Liver (tissue), 9 donors: ENCODE data around the gene SULT1A2. TPM values are rescaled to one million over a fixed set of nuclear protein-coding genes. Genes with fewer than 3 reads are reported as not detected.

Experiments
- DNase-seq: peaks from one replicate; pipeline ENCODE4 v3.0.0-alpha.2; 2017; ENCODE audit warnings: low spot score
- H3K27ac ChIP-seq, 2 donors: one replicate each; pipeline ENCODE4 v1.7.0; 2013; ENCODE audit warnings: inconsistent platforms in 2 of 2, low read length in 2 of 2, control low read depth in 1 of 2, low read depth in 1 of 2, mild to moderate bottlenecking in 1 of 2
- H3K27me3 ChIP-seq, 4 donors: one replicate each; pipeline versions ENCODE4 v1.6.1 to v1.7.0; 2013; ENCODE audit warnings: low read length in 3 of 4, inconsistent platforms in 1 of 4, mild to moderate bottlenecking in 1 of 4, moderate library complexity in 1 of 4; ENCODE audit not compliant: control insufficient read depth in 4 of 4, insufficient read depth in 4 of 4
- H3K36me3 ChIP-seq, 4 donors: one replicate each; pipeline versions ENCODE4 v1.6.1 to v1.7.0; 2013; ENCODE audit warnings: low read length in 3 of 4, mild to moderate bottlenecking in 3 of 4, low read depth in 1 of 4, moderate library complexity in 1 of 4; ENCODE audit not compliant: control insufficient read depth in 4 of 4, insufficient read depth in 3 of 4
- H3K4me1 ChIP-seq, 4 donors: one replicate each; pipeline versions ENCODE4 v1.6.1 to v1.7.0; 2013; ENCODE audit warnings: low read length in 3 of 4, mild to moderate bottlenecking in 3 of 4, moderate library complexity in 1 of 4; ENCODE audit not compliant: control insufficient read depth in 4 of 4, insufficient read depth in 4 of 4
- H3K4me3 ChIP-seq, 3 donors: one replicate each; pipeline versions ENCODE4 v1.6.1 to v1.7.0; 2013; ENCODE audit warnings: low read length in 3 of 3, control low read depth in 1 of 3, low read depth in 1 of 3, mild to moderate bottlenecking in 1 of 3
- H3K9ac ChIP-seq, 2 donors: one replicate each; pipeline ENCODE4 v1.7.0; 2013; ENCODE audit warnings: low read length in 2 of 2, mild to moderate bottlenecking in 2 of 2, moderate library complexity in 2 of 2, control low read depth in 1 of 2, low read depth in 1 of 2
- H3K9me3 ChIP-seq, 4 donors: one replicate each; pipeline versions ENCODE4 v1.6.1 to v1.7.0; 2013; ENCODE audit warnings: low read length in 3 of 4; ENCODE audit not compliant: control insufficient read depth in 4 of 4
- EGR1 ChIP-seq, 2 donors: IDR thresholded peaks; 2 replicates each; pipeline ENCODE4 v1.6.1; 2016 to 2018; ENCODE audit warnings: antibody characterized with exemption in 2 of 2, low read depth in 2 of 2
- FOXA2 ChIP-seq: IDR thresholded peaks from 2 replicates; pipeline ENCODE4 v1.6.1; 2016; ENCODE audit warnings: antibody characterized with exemption
- GABPA ChIP-seq, 2 donors: IDR thresholded peaks in 1 of 2; conservative IDR thresholded peaks in 1 of 2; 2 replicates each; pipeline ENCODE4 v1.6.1; 2016; ENCODE audit warnings: antibody characterized with exemption in 2 of 2, mild to moderate bottlenecking in 1 of 2, moderate library complexity in 1 of 2
- HNF4A ChIP-seq, 2 donors: conservative IDR thresholded peaks; 2 replicates each; pipeline ENCODE4 v1.6.1; 2016; ENCODE audit warnings: antibody characterized with exemption in 2 of 2, mild to moderate bottlenecking in 2 of 2
- HNF4G ChIP-seq: IDR thresholded peaks from 2 replicates; pipeline ENCODE4 v1.6.1; 2016; ENCODE audit warnings: antibody characterized with exemption
- RXRA ChIP-seq, 2 donors: IDR thresholded peaks; 2 replicates each; pipeline ENCODE4 v1.6.1; 2017 to 2018; ENCODE audit warnings: antibody characterized with exemption in 2 of 2, mild to moderate bottlenecking in 1 of 2
- SP1 ChIP-seq: IDR thresholded peaks from 2 replicates; pipeline ENCODE4 v1.6.1; 2018; ENCODE audit warnings: antibody characterized with exemption, mild to moderate bottlenecking
- TAF1 ChIP-seq: conservative IDR thresholded peaks from 2 replicates; pipeline ENCODE4 v1.6.1; 2016; ENCODE audit warnings: antibody characterized with exemption, mild to moderate bottlenecking
- YY1 ChIP-seq: IDR thresholded peaks from 2 replicates; pipeline ENCODE4 v1.6.1; 2016; ENCODE audit warnings: antibody characterized with exemption, mild to moderate bottlenecking
- WGBS: extraction: QIAGEN DNeasy Blood & Tissue Kit; methylation state at CpG from one replicate; pipeline ENCODE4 v1.1.7; 2013; 5-methylcytosine and 5-hydroxymethylcytosine counted together
- polyA plus RNA-seq, 2 donors: library from polyadenylated mRNA; stranded (reverse) in 1 of 2; unstranded in 1 of 2; fragments of 200-250 nt in 1 of 2; fragments of >200 nt in 1 of 2; fragmentation: Nextera tagmentation in 1 of 2; extraction: Ambion mirVana in 1 of 2; gene quantifications; one replicate each; pipeline versions ENCODE4 v1.2.1 to v1.2.3, GENCODE V29; 2013 to 2015
- total RNA-seq, 2 donors: library from RNA; depleted of rRNA; stranded (reverse); fragments of >200 nt; gene quantifications; one replicate each; pipeline ENCODE4 v1.2.3, GENCODE V29; 2014
- TF ChIP-seq, protein P1 (sequence below): IDR thresholded peaks from 2 replicates; pipeline ENCODE4 v1.6.1; 2016; ENCODE audit warnings: antibody characterized with exemption
- TF ChIP-seq, protein P2 (sequence below): IDR thresholded peaks from 2 replicates; pipeline ENCODE4 v1.6.1; 2016; ENCODE audit warnings: antibody characterized with exemption, mild to moderate bottlenecking
- TF ChIP-seq, protein P3 (sequence below): IDR thresholded peaks from 2 replicates; pipeline ENCODE4 v1.6.1; 2016; ENCODE audit warnings: antibody characterized with exemption
- TF ChIP-seq, protein P4 (sequence below): fragments of 150-350 bp; IDR thresholded peaks from 2 replicates; pipeline ENCODE4 v1.5.1; 2017; ENCODE audit warnings: improper control_type of control experiment, low read depth, low read length; ENCODE audit not compliant: missing input control
- donor health status: healthy.
- donor health status: healthy.
- donor health status: healthy.
- donor health status: healthy.
- donor health status: healthy.

Gene SULT1A2
- total and polyA plus RNA-seq, 4 donors = 1.6 to 29.4 (median 14.9) TPM

DNA sequence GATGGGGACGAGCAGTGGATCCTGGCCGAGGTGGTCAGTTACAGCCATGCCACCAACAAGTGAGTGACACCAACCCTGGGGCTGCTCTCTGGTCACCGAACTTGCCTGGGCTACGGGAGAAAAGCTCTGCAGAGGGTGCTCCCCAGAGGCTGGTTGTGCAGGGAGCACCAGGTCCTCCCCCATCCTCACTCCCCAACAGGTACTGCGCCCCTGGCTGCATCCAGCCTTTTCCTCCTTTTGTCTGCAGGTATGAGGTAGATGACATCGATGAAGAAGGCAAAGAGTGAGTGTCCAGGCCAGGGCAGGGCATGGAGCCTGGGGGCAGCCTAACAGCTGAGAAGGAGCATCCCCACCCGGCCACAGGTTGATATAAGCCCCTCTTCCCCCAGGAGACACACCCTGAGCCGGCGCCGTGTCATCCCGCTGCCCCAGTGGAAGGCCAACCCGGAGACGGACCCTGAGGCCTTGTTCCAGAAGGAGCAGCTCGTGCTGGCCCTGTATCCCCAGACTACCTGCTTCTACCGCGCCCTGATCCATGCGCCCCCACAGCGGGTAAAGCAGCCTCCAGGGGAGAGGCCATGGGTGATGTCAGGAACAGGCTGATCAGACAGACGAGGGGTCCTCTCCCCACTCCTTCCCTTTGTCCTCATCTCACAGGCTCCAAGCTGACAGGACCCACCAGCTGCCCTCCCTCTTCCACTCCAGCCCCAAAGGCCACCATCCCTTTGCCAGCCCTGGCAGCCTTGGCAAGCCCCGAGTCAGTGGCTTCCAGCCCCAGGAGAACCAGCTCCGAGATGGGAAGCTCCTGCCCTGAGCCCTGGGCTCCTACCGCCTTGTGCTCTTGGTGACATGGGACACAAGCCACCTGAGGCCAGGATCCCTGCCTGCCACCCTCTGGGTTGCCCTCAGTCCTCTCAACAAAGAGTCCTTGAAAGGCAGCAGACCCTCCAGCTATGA, 6.2 kb downstream of the SULT1A2 start:
- TF ChIP-seq, protein P1, sequence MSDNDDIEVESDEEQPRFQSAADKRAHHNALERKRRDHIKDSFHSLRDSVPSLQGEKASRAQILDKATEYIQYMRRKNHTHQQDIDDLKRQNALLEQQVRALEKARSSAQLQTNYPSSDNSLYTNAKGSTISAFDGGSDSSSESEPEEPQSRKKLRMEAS = no peak
- TF ChIP-seq, protein P2, sequence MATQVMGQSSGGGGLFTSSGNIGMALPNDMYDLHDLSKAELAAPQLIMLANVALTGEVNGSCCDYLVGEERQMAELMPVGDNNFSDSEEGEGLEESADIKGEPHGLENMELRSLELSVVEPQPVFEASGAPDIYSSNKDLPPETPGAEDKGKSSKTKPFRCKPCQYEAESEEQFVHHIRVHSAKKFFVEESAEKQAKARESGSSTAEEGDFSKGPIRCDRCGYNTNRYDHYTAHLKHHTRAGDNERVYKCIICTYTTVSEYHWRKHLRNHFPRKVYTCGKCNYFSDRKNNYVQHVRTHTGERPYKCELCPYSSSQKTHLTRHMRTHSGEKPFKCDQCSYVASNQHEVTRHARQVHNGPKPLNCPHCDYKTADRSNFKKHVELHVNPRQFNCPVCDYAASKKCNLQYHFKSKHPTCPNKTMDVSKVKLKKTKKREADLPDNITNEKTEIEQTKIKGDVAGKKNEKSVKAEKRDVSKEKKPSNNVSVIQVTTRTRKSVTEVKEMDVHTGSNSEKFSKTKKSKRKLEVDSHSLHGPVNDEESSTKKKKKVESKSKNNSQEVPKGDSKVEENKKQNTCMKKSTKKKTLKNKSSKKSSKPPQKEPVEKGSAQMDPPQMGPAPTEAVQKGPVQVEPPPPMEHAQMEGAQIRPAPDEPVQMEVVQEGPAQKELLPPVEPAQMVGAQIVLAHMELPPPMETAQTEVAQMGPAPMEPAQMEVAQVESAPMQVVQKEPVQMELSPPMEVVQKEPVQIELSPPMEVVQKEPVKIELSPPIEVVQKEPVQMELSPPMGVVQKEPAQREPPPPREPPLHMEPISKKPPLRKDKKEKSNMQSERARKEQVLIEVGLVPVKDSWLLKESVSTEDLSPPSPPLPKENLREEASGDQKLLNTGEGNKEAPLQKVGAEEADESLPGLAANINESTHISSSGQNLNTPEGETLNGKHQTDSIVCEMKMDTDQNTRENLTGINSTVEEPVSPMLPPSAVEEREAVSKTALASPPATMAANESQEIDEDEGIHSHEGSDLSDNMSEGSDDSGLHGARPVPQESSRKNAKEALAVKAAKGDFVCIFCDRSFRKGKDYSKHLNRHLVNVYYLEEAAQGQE = no peak
- TF ChIP-seq TAF1 (no peak), EGR1 (IDR thresholded peaks at IDR 0.05; ENCODE audit: low read depth in 2 of 2) (no peak), FOXA2 (no peak), RXRA (IDR thresholded peaks at IDR 0.05) (no peak), YY1 (no peak), GABPA (IDR thresholded peaks at IDR 0.05 in 1 of 2, conservative IDR thresholded peaks at IDR 0.05 in 1 of 2) (no peak), HNF4G (no peak)
- TF ChIP-seq, protein P3, sequence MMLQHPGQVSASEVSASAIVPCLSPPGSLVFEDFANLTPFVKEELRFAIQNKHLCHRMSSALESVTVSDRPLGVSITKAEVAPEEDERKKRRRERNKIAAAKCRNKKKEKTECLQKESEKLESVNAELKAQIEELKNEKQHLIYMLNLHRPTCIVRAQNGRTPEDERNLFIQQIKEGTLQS = no peak
- TF ChIP-seq, protein P4, sequence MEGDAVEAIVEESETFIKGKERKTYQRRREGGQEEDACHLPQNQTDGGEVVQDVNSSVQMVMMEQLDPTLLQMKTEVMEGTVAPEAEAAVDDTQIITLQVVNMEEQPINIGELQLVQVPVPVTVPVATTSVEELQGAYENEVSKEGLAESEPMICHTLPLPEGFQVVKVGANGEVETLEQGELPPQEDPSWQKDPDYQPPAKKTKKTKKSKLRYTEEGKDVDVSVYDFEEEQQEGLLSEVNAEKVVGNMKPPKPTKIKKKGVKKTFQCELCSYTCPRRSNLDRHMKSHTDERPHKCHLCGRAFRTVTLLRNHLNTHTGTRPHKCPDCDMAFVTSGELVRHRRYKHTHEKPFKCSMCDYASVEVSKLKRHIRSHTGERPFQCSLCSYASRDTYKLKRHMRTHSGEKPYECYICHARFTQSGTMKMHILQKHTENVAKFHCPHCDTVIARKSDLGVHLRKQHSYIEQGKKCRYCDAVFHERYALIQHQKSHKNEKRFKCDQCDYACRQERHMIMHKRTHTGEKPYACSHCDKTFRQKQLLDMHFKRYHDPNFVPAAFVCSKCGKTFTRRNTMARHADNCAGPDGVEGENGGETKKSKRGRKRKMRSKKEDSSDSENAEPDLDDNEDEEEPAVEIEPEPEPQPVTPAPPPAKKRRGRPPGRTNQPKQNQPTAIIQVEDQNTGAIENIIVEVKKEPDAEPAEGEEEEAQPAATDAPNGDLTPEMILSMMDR = no peak
- H3K4me3 ChIP-seq = no peak overlapping the region
- no peak overlapping the region for H3K9ac ChIP-seq
- H3K27me3 ChIP-seq = no peaks in the 10 kb centered on the region
- H3K27ac ChIP-seq = no peak overlapping the region
- H3K4me1 ChIP-seq = peaks cover 0 to 7% (median 4%) of the 10 kb centered on the region in 4 donors
- H3K36me3 ChIP-seq = peaks cover 8 to 50% (median 21%) of the 10 kb centered on the region in 4 donors
- 94% methylated on average over 22 of the region's 22 CpGs for WGBS
- DNase-seq = no peak
- H3K9me3 ChIP-seq = no peaks in the 10 kb centered on the region

DNA sequence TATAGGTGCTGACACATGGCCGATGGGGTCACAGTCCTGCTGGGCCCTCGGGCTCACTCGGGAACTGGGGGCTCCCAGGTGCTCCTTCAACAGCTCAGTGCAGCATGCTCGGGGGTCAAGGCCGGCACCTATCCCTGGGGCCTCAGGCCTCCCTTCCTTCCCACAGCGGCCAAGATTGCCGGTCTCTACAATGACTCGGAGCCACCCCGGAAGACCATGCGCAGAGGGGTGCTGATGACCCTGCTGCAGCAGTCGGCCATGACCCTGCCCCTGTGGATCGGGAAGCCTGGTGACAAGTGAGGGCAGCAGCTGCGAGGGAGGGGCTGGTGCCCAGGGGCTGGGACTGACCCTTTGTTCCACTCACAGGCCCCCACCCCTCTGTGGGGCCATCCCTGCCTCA, 6.9 kb downstream of the SULT1A2 start:
- TF ChIP-seq GABPA (IDR thresholded peaks at IDR 0.05 in 1 of 2, conservative IDR thresholded peaks at IDR 0.05 in 1 of 2) (no peak), HNF4A (conservative IDR thresholded peaks at IDR 0.05) (no peak), SP1 (no peak), YY1 (no peak)
- TF ChIP-seq, protein P2 = no peak
- Histone ChIP-seq H3K36me3 (peaks cover 11 to 57% (median 24%) of the 10 kb centered on the region in 4 donors), H3K4me1 (no peaks in the 10 kb centered on the region), H3K4me3 (no peak overlapping the region), H3K9ac (no peak overlapping the region), H3K9me3 (no peaks in the 10 kb centered on the region), H3K27me3 (no peaks in the 10 kb centered on the region), H3K27ac (no peak overlapping the region)
- WGBS = 93% methylated on average over 13 of the region's 13 CpGs
- DNase-seq = no peak
